HEK293 (cell line): ENCODE measurements around the gene OPHN1.

Experiments
- CTCF ChIA-PET: fragments of 350-600 bp; formaldehyde crosslinking; extraction: SDS; loops from one replicate; lab custom pipeline; 2021; ENCODE audit warnings: antibody characterized with exemption; lab: Yijun Ruan, JAX
- POLR2A ChIA-PET: fragments of 300-600 bp; formaldehyde crosslinking; extraction: SDS; loops from one replicate; lab custom pipeline; 2020; ENCODE audit warnings: antibody characterized with exemption, inconsistent platforms; lab: Yijun Ruan, JAX
- H3K27ac ChIP-seq: fragments of 200-500 bp; sonication (Bioruptor generic); 2 replicates; pipeline ENCODE4 v1.5.1; 2014; ENCODE audit warnings: low read depth, low read length, control low read depth, inconsistent platforms; ENCODE audit errors: extremely low read depth
- H3K36me3 ChIP-seq, 2 experiments: fragments of 200-500 bp in 1 of 2; sonication (Bioruptor generic) in 1 of 2; 1 replicate in 1 of 2; 2 replicates in 1 of 2; pipeline ENCODE4 v1.5.1; 2014 to 2017; ENCODE audit warnings: inconsistent platforms in 2 of 2, low read length in 2 of 2; ENCODE audit not compliant: control insufficient read depth in 2 of 2, insufficient read depth in 1 of 2
- H3K4me1 ChIP-seq: fragments of 200-500 bp; sonication (Bioruptor generic); 2 replicates; pipeline ENCODE4 v1.5.1; 2014; ENCODE audit warnings: mild to moderate bottlenecking, low read length, inconsistent platforms; ENCODE audit not compliant: control insufficient read depth, insufficient read depth
- H3K4me3 ChIP-seq: 2 replicates; pipeline ENCODE4 v1.5.1; 2011; ENCODE audit warnings: low read depth, mild to moderate bottlenecking, control low read depth, low read length, moderate library complexity
- H3K9me3 ChIP-seq: fragments of 200-500 bp; sonication (Bioruptor generic); 2 replicates; pipeline ENCODE4 v1.5.1; 2014; ENCODE audit warnings: low read depth, low read length, inconsistent platforms; ENCODE audit not compliant: control insufficient read depth, insufficient read depth
- HOXD13 ChIP-seq: sonication (generic); formaldehyde crosslinking; IDR thresholded peaks from 2 replicates; pipeline ENCODE4 v1.8.0; 2022; ENCODE audit warnings: missing genetic modification reagents, borderline replicate concordance
- OSR2 ChIP-seq: fragments of 450-650 bp; formaldehyde crosslinking; IDR thresholded peaks from 2 replicates; pipeline ENCODE4 v1.5.1; 2016; ENCODE audit warnings: missing biosample characterization, missing genetic modification characterization
- PRDM1 ChIP-seq: fragments of 450-650 bp; formaldehyde crosslinking; IDR thresholded peaks from 2 replicates; pipeline ENCODE4; 2016; ENCODE audit warnings: missing biosample characterization, missing genetic modification characterization
- TCF7L2 ChIP-seq: IDR thresholded peaks from 2 replicates; pipeline ENCODE4 v1.6.1; 2011; ENCODE audit warnings: low read depth, mild to moderate bottlenecking, inconsistent platforms, low read length, moderate library complexity, borderline replicate concordance
- ZFP3 ChIP-seq: fragments of 450-650 bp; formaldehyde crosslinking; IDR thresholded peaks from 2 replicates; pipeline ENCODE4 v1.5.1; 2016; ENCODE audit warnings: low read depth, missing biosample characterization, missing genetic modification characterization
- ZNF211 ChIP-seq: fragments of 450-650 bp; formaldehyde crosslinking; IDR thresholded peaks from 2 replicates; pipeline ENCODE4 v1.5.1; 2016; ENCODE audit warnings: low read depth, missing biosample characterization, missing genetic modification characterization
- ZNF302 ChIP-seq: fragments of 450-650 bp; formaldehyde crosslinking; IDR thresholded peaks from 2 replicates; pipeline ENCODE4 v1.5.1; 2016; ENCODE audit warnings: missing biosample characterization, missing genetic modification characterization, low read depth
- ZNF341 ChIP-seq: fragments of 450-650 bp; formaldehyde crosslinking; IDR thresholded peaks from 2 replicates; pipeline ENCODE4; 2016; ENCODE audit warnings: low read depth, missing biosample characterization, missing genetic modification characterization
- ZNF350 ChIP-seq: fragments of 450-650 bp; formaldehyde crosslinking; IDR thresholded peaks from 2 replicates; pipeline ENCODE4 v1.5.0; 2017; ENCODE audit warnings: missing biosample characterization, mild to moderate bottlenecking, missing genetic modification characterization
- ZNF423 ChIP-seq: fragments of 450-650 bp; formaldehyde crosslinking; IDR thresholded peaks from 2 replicates; pipeline ENCODE4 v1.5.1; 2016; ENCODE audit warnings: missing biosample characterization, missing genetic modification characterization
- ZNF549 ChIP-seq: fragments of 450-650 bp; IDR thresholded peaks from 2 replicates; pipeline ENCODE4 v1.5.1; 2018; ENCODE audit warnings: missing biosample characterization, missing genetic modification characterization, mild to moderate bottlenecking, inconsistent platforms, moderate library complexity
- ZNF555 ChIP-seq: fragments of 450-650 bp; formaldehyde crosslinking; conservative IDR thresholded peaks from 2 replicates; pipeline ENCODE4 v1.5.1; 2017; ENCODE audit warnings: missing biosample characterization, mild to moderate bottlenecking, missing genetic modification characterization, inconsistent platforms
- ZNF561 ChIP-seq: fragments of 450-650 bp; IDR thresholded peaks from 2 replicates; pipeline ENCODE4 v1.5.1; 2018; ENCODE audit warnings: missing biosample characterization, missing genetic modification characterization, borderline replicate concordance
- ZNF600 ChIP-seq: fragments of 450-650 bp; formaldehyde crosslinking; IDR thresholded peaks from 2 replicates; pipeline ENCODE4 v1.5.1; 2016; ENCODE audit warnings: missing biosample characterization, missing genetic modification characterization
- ZNF707 ChIP-seq: fragments of 450-650 bp; formaldehyde crosslinking; IDR thresholded peaks from 2 replicates; pipeline ENCODE4 v1.5.1; 2016; ENCODE audit warnings: missing biosample characterization, missing genetic modification characterization
- ZNF791 ChIP-seq: fragments of 450-650 bp; formaldehyde crosslinking; IDR thresholded peaks from 2 replicates; pipeline ENCODE4 v1.5.1; 2016; ENCODE audit warnings: missing biosample characterization, missing genetic modification characterization
- ZSCAN16 ChIP-seq: fragments of 450-650 bp; formaldehyde crosslinking; IDR thresholded peaks from 2 replicates; pipeline ENCODE4 v1.5.1; 2016; ENCODE audit warnings: missing biosample characterization, missing genetic modification characterization
- TF ChIP-seq, protein P1 (sequence below): fragments of 450-650 bp; formaldehyde crosslinking; IDR thresholded peaks from 2 replicates; pipeline ENCODE4 v1.5.1; 2017; ENCODE audit warnings: missing biosample characterization, missing genetic modification characterization
- TF ChIP-seq, protein P2 (sequence below): fragments of 450-650 bp; formaldehyde crosslinking; IDR thresholded peaks from 2 replicates; pipeline ENCODE4 v1.5.1; 2016; ENCODE audit warnings: missing biosample characterization, missing genetic modification characterization

OPHN1 gene

DNA sequence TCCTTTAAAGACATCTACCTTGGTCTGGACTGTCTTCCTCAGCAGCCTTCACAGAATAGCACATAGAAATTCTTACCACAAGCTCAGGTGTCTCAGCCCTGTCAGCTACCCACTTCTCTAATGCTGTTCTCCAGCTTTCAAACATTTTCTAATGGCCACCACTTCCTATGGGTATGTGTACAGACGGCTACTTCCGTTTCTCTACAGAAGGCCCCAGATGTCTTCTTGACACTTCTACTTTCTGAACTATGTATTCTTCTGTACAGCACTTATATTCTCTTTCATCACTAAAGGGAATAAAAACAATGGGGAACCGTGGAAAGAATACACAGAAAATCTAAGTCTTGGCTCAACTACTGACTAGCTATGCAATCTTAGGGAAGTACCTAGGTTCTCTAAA, 13.3 kb downstream of the OPHN1 start:
- H3K9me3 ChIP-seq: no peaks in the 10 kb centered on the region
- POLR2A ChIA-PET: no interaction called here
- TF ChIP-seq, protein P1, sequence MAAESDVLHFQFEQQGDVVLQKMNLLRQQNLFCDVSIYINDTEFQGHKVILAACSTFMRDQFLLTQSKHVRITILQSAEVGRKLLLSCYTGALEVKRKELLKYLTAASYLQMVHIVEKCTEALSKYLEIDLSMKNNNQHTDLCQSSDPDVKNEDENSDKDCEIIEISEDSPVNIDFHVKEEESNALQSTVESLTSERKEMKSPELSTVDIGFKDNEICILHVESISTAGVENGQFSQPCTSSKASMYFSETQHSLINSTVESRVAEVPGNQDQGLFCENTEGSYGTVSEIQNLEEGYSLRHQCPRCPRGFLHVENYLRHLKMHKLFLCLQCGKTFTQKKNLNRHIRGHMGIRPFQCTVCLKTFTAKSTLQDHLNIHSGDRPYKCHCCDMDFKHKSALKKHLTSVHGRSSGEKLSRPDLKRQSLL (tag by site-specific recombination): no peak
- no peak for TF ChIP-seq ZNF791 (tag by site-specific recombination)
- TF ChIP-seq ZNF549 (tag by site-specific recombination): no peak
- no peaks in the 10 kb centered on the region for H3K36me3 ChIP-seq
- H3K4me1 ChIP-seq: peaks cover 7% of the 10 kb centered on the region; the same call in 1 of the 2 replicates
- CTCF ChIA-PET: interaction anchor here (0.6 kb wide), 2 partner anchors 88 to 1959 kb away, joined by 3 read pairs; no protein-coding TSS in a partner anchor
- H3K4me3 ChIP-seq: no peak overlapping the region
- H3K27ac ChIP-seq: no peak overlapping the region

DNA sequence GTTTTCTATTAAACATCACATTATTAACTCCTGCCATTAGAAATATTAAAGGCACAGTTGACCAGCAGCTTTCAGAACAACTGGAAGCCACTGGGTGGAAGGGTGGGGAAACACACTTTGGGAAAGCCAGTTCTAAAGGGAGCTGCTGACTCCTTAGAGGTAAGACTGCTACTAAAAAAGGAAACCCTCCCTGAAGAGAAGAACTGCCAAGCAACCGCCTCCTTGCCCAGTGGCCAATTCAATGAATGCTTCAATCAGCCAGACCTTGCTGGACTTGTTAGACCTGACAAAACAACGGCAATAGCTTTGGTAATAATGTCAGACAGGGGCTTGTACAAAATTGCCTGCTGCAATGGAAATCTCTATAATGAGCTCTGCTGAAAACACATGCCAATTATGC, 15.6 kb downstream of the OPHN1 start:
- H3K4me3 ChIP-seq: no peak overlapping the region
- CTCF ChIA-PET: no interaction called here
- no peak overlapping the region for H3K27ac ChIP-seq
- TF ChIP-seq ZNF561 (tag by site-specific recombination): no peak
- no peak for TF ChIP-seq ZSCAN16
- TF ChIP-seq ZNF423 (tag by site-specific recombination): no peak
- no peak for TF ChIP-seq ZNF600 (tag by site-specific recombination)
- no peak for TF ChIP-seq ZNF211 (tag by site-specific recombination)
- no peak for TF ChIP-seq OSR2
- TF ChIP-seq PRDM1 (tag by site-specific recombination): no peak
- TF ChIP-seq ZNF707 (tag by site-specific recombination): no peak
- no peak for TF ChIP-seq ZFP3 (tag by site-specific recombination)
- TF ChIP-seq ZNF555 (tag by site-specific recombination): no peak
- no peak for TF ChIP-seq ZNF341 (tag by site-specific recombination)
- TF ChIP-seq, all 188 proteins: peak for 0
- Histone ChIP-seq H3K36me3 (no peaks in the 10 kb centered on the region), H3K4me1 (peaks cover 7% of the 10 kb centered on the region; the same call in 1 of the 2 replicates), H3K9me3 (no peaks in the 10 kb centered on the region)
- POLR2A ChIA-PET: no interaction called here

DNA sequence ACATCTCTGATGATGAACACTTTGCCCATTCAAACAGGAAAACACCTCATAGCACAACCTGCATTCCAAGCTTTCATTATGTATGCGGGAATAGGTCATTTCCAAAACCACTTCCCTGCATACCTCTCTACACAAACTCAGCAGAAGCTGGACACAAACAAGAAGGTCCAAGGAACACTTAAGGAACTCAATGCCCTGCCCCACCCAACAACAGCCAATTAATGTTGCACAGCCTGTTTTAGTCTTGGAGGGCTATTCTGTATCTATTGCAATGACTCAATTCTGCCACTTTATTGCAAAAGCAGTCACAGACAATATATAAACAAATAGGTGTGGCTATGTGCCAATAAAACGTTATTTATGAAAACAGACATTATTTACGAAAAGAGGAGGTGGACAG, 16.7 kb downstream of the OPHN1 start:
- no peaks in the 10 kb centered on the region for H3K9me3 ChIP-seq
- ChIA-PET POLR2A (no interaction called here), CTCF (no interaction called here)
- TF ChIP-seq, protein P2, sequence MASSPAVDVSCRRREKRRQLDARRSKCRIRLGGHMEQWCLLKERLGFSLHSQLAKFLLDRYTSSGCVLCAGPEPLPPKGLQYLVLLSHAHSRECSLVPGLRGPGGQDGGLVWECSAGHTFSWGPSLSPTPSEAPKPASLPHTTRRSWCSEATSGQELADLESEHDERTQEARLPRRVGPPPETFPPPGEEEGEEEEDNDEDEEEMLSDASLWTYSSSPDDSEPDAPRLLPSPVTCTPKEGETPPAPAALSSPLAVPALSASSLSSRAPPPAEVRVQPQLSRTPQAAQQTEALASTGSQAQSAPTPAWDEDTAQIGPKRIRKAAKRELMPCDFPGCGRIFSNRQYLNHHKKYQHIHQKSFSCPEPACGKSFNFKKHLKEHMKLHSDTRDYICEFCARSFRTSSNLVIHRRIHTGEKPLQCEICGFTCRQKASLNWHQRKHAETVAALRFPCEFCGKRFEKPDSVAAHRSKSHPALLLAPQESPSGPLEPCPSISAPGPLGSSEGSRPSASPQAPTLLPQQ (tag by site-specific recombination): no peak
- TF ChIP-seq ZNF350 (peak; percentile 35; the same call in 1 of the 2 replicates), HOXD13 (CRISPR knock-in tag) (no peak), TCF7L2 (no peak), ZNF302 (tag by site-specific recombination) (no peak)
- H3K27ac ChIP-seq: no peak overlapping the region
- H3K4me1 ChIP-seq: peaks cover 7% of the 10 kb centered on the region; the same call in 1 of the 2 replicates
- no peaks in the 10 kb centered on the region for H3K36me3 ChIP-seq
- no peak overlapping the region for H3K4me3 ChIP-seq
